GM23338 (cell line): ENCODE results near the gene STARD3. TPM values are rescaled to one million over a fixed set of nuclear protein-coding genes. Genes with fewer than 3 reads are reported as not detected.

ENCODE experiments used
- ATAC-seq: fragments of 200-7000 bp; cut with Tn5 transposase; 3 replicates; pipeline ENCODE4 v1.9.1; 2020
- DNase-seq: peaks from one replicate; pipeline ENCODE4 v3.0.0-alpha.2; 2015; ENCODE audit warnings: low spot score
- H2AFZ ChIP-seq: fragments of 200-600 bp; sonication (generic); 2 replicates; pipeline ENCODE4 v1.8.0; 2016; ENCODE audit warnings: antibody characterized with exemption, mild to moderate bottlenecking, moderate library complexity
- H3F3A ChIP-seq: fragments of 200-600 bp; sonication (generic); replicated peaks from 2 replicates; pipeline ENCODE4 v1.8.0; 2017; ENCODE audit warnings: antibody characterized with exemption, mixed run types, low read depth
- H3K27ac ChIP-seq: fragments of 200-600 bp; sonication (generic); 2 replicates; pipeline ENCODE4 v1.6.1; 2016; ENCODE audit warnings: low read depth
- H3K27me3 ChIP-seq: fragments of 200-600 bp; sonication (generic); 2 replicates; pipeline ENCODE4 v1.8.0; 2016; ENCODE audit warnings: mild to moderate bottlenecking, mixed run types, moderate library complexity; ENCODE audit not compliant: insufficient read depth
- H3K36me3 ChIP-seq: fragments of 200-600 bp; sonication (generic); 2 replicates; pipeline ENCODE4 v1.8.0; 2016; ENCODE audit warnings: mild to moderate bottlenecking; ENCODE audit not compliant: insufficient read depth
- H3K4me1 ChIP-seq: fragments of 200-600 bp; sonication (generic); 2 replicates; pipeline ENCODE4 v1.8.0; 2016; ENCODE audit warnings: mild to moderate bottlenecking, moderate library complexity; ENCODE audit not compliant: insufficient read depth
- H3K4me2 ChIP-seq: fragments of 200-600 bp; sonication (generic); 2 replicates; pipeline ENCODE4 v1.7.1; 2017; ENCODE audit warnings: mixed run types
- H3K4me3 ChIP-seq: fragments of 200-600 bp; sonication (generic); 2 replicates; pipeline ENCODE4 v1.6.1; 2016; ENCODE audit warnings: mixed run types
- H3K79me2 ChIP-seq: fragments of 200-600 bp; sonication (generic); replicated peaks from 2 replicates; pipeline ENCODE4 v1.8.0; 2017; ENCODE audit warnings: mild to moderate bottlenecking; ENCODE audit not compliant: insufficient read depth
- H3K9me2 ChIP-seq: fragments of 200-600 bp; sonication (generic); 2 replicates; pipeline ENCODE4 v1.8.0; 2017; ENCODE audit not compliant: insufficient read depth
- H4K20me1 ChIP-seq: fragments of 200-600 bp; sonication (generic); replicated peaks from 2 replicates; pipeline ENCODE4 v1.8.0; 2017; ENCODE audit warnings: mild to moderate bottlenecking; ENCODE audit not compliant: insufficient read depth
- H3K27ac Mint-ChIP-seq: 2 replicates; pipeline ENCODE4 v1.8.0; 2020; ENCODE audit warnings: inconsistent platforms, mild to moderate bottlenecking, moderate library complexity, mixed read lengths
- H3K27me3 Mint-ChIP-seq: 3 replicates; pipeline ENCODE4 v1.8.0; 2022; ENCODE audit warnings: low read depth, mild to moderate bottlenecking, moderate library complexity, mixed read lengths, inconsistent platforms; ENCODE audit not compliant: insufficient read depth, poor library complexity
- H3K36me3 Mint-ChIP-seq: 3 replicates; pipeline ENCODE4 v1.8.0; 2021; ENCODE audit warnings: low read depth, mild to moderate bottlenecking, inconsistent platforms, moderate library complexity, mixed read lengths
- H3K4me1 Mint-ChIP-seq: 3 replicates; pipeline ENCODE4 v1.8.0; 2020; ENCODE audit warnings: mild to moderate bottlenecking, inconsistent platforms, mixed read lengths
- H3K4me3 Mint-ChIP-seq: 3 replicates; pipeline ENCODE4 v1.8.0; 2021; ENCODE audit warnings: moderate library complexity, mild to moderate bottlenecking, inconsistent platforms, mixed read lengths
- H3K9me3 Mint-ChIP-seq: 3 replicates; pipeline ENCODE4 v1.8.0; 2020; ENCODE audit warnings: moderate library complexity, mild to moderate bottlenecking, inconsistent platforms, mixed read lengths
- CREB1 ChIP-seq: fragments of 250-450 bp; sonication (Bioruptor Pico); IDR thresholded peaks from 2 replicates; pipeline ENCODE4 v1.5.0; 2020; ENCODE audit warnings: low read depth, mild to moderate bottlenecking, moderate library complexity
- ETS1 ChIP-seq: IDR thresholded peaks from 2 replicates; pipeline ENCODE4 v1.6.1; 2016; ENCODE audit warnings: antibody characterized with exemption
- EZH2 ChIP-seq: fragments of 200-600 bp; sonication (generic); IDR thresholded peaks from one replicate; pipeline ENCODE4 v1.8.0; 2017; ENCODE audit warnings: antibody characterized with exemption, mild to moderate bottlenecking, low read depth; ENCODE audit not compliant: unreplicated experiment
- EZH2phosphoT487 ChIP-seq: fragments of 200-600 bp; sonication (generic); IDR thresholded peaks from one replicate; pipeline ENCODE4 v1.8.1; 2018; ENCODE audit warnings: antibody characterized with exemption; ENCODE audit not compliant: unreplicated experiment
- JUNB ChIP-seq: IDR thresholded peaks from one replicate; pipeline ENCODE4 v1.6.1; 2016; ENCODE audit warnings: antibody characterized with exemption; ENCODE audit not compliant: unreplicated experiment
- NANOG ChIP-seq: IDR thresholded peaks from 2 replicates; pipeline ENCODE4 v1.6.1; 2016; ENCODE audit warnings: antibody characterized with exemption, borderline replicate concordance
- POLR2AphosphoS5 ChIP-seq: IDR thresholded peaks from 2 replicates; pipeline ENCODE4 v1.6.1; 2016; ENCODE audit warnings: antibody characterized with exemption, low read depth
- REST ChIP-seq: IDR thresholded peaks from one replicate; pipeline ENCODE4 v1.6.1; 2018; ENCODE audit warnings: antibody characterized with exemption; ENCODE audit not compliant: unreplicated experiment
- STAT1 ChIP-seq: IDR thresholded peaks from one replicate; pipeline ENCODE4 v1.6.1; 2016; ENCODE audit warnings: antibody characterized with exemption; ENCODE audit not compliant: unreplicated experiment
- ZNF114 ChIP-seq: fragments of 250-450 bp; sonication (Bioruptor Pico); IDR thresholded peaks from 2 replicates; pipeline ENCODE4 v1.5.0; 2020; ENCODE audit warnings: mild to moderate bottlenecking, moderate library complexity
- ZNF331 ChIP-seq: fragments of 250-450 bp; sonication (Bioruptor Pico); IDR thresholded peaks from 2 replicates; pipeline ENCODE4 v1.5.0; 2020; ENCODE audit warnings: low read depth, mild to moderate bottlenecking, moderate library complexity
- polyA plus RNA-seq: library from polyadenylated mRNA; unstranded; fragments of >200 nt; fragmentation: Nextera tagmentation; extraction: Ambion mirVana; gene quantifications from 2 replicates; pipeline ENCODE4 v1.2.1, GENCODE V29; 2016
- total RNA-seq: library from RNA; depleted of rRNA; stranded (reverse); fragments of >200 nt; shearing (Covaris generic); gene quantifications from 2 replicates; pipeline ENCODE4 v1.2.3, GENCODE V29; 2014
- TF ChIP-seq, protein P1 (sequence below): fragments of 250-450 bp; sonication (Bioruptor Pico); IDR thresholded peaks from 2 replicates; pipeline ENCODE4 v1.5.0; 2020; ENCODE audit warnings: mild to moderate bottlenecking, moderate library complexity
- TF ChIP-seq, protein P2 (sequence below), 2 experiments: fragments of 200-600 bp in 1 of 2; sonication (generic) in 1 of 2; conservative IDR thresholded peaks; 2 replicates each; pipeline versions ENCODE4 v1.5.1 to v1.6.1; 2016 to 2017; ENCODE audit warnings: antibody characterized with exemption in 2 of 2, low read depth in 2 of 2, mild to moderate bottlenecking in 2 of 2, moderate library complexity in 1 of 2

The STARD3 gene
- total and polyA plus RNA-seq, 2 experiments from 2014 or later: 26.4 to 53.3 TPM

DNA sequence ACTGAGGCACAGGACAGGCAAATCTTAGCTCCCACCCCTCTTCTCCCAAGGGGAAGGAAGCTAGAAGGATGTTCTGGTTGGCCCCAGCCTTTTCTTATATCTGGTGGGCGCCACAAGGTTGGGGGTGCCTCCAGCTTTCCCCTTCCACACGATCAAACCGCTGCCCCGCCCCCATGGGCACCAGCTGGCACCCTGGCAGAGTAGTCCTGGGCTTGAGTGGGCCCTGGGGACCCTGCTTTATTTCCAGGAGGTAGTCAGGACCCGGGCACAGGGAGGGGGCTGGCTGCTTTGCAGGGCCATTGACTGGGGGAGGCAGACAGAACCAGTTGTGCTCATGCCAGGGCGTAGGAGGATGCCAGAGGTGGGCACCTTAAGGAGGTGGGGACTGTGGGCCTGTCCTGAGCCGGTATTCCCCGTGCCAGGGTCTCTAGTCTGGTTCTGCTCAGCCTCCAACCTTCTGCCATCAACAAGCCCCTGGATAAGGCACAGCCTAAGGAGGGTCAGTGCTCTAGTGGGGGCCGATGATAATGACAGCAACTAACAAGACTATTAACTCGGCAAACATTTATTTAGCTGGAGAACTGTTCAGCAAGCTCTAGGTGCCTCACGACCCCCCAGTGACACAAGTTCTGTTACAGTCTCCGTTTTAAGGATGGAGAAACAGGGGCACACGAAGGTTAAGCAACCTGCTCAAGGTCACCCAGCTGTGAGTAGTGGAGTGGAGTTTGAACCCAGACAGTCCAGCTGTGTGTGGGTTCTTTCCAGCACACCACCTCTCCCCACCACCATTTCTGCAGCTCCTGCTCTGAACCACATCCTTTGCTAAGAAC lies 17.8 kb upstream of the STARD3 start:
- Mint-ChIP-seq H3K4me1 (peaks cover 17% of the 10 kb centered on the region), H3K27me3 (peaks cover 72% of the 10 kb centered on the region), H3K27ac (no peak overlapping the region), H3K9me3 (no peaks in the 10 kb centered on the region), H3K36me3 (no peaks in the 10 kb centered on the region; the same call in 2 of the 3 replicates), H3K4me3 (peak overlapping the region; percentile 77; the same call in 1 of the 3 replicates)
- H2AFZ ChIP-seq: peak overlapping the region; percentile 54; the same call in 1 of the 2 replicates
- H3K4me1 ChIP-seq: peaks cover 15% of the 10 kb centered on the region; the same call in 1 of the 2 replicates
- no peaks in the 10 kb centered on the region; the same call in 1 of the 2 replicates for H4K20me1 ChIP-seq
- ATAC-seq (no peak), DNase-seq (no peak)
- H3K9me2 ChIP-seq: no peaks in the 10 kb centered on the region
- H3F3A ChIP-seq: 0 out of 2 replicates have a peak, but pooled peaks cover 6% of the 10 kb centered on the region
- no peaks in the 10 kb centered on the region for H3K79me2 ChIP-seq
- peak overlapping the region; percentile 92 for H3K4me3 ChIP-seq
- H3K36me3 ChIP-seq: no peaks in the 10 kb centered on the region
- peak overlapping the region; percentile 100 for H3K4me2 ChIP-seq
- peaks cover 93% of the 10 kb centered on the region for H3K27me3 ChIP-seq
- H3K27ac ChIP-seq: no peak overlapping the region
- TF ChIP-seq EZH2 (no peak), CREB1 (no peak), STAT1 (no peak), ZNF331 (no peak), JUNB (no peak), REST (no peak), ZNF114 (CRISPR knock-in tag) (no peak), EZH2phosphoT487 (no peak), NANOG (no peak), ETS1 (no peak), POLR2AphosphoS5 (no peak)
- TF ChIP-seq, protein P1, sequence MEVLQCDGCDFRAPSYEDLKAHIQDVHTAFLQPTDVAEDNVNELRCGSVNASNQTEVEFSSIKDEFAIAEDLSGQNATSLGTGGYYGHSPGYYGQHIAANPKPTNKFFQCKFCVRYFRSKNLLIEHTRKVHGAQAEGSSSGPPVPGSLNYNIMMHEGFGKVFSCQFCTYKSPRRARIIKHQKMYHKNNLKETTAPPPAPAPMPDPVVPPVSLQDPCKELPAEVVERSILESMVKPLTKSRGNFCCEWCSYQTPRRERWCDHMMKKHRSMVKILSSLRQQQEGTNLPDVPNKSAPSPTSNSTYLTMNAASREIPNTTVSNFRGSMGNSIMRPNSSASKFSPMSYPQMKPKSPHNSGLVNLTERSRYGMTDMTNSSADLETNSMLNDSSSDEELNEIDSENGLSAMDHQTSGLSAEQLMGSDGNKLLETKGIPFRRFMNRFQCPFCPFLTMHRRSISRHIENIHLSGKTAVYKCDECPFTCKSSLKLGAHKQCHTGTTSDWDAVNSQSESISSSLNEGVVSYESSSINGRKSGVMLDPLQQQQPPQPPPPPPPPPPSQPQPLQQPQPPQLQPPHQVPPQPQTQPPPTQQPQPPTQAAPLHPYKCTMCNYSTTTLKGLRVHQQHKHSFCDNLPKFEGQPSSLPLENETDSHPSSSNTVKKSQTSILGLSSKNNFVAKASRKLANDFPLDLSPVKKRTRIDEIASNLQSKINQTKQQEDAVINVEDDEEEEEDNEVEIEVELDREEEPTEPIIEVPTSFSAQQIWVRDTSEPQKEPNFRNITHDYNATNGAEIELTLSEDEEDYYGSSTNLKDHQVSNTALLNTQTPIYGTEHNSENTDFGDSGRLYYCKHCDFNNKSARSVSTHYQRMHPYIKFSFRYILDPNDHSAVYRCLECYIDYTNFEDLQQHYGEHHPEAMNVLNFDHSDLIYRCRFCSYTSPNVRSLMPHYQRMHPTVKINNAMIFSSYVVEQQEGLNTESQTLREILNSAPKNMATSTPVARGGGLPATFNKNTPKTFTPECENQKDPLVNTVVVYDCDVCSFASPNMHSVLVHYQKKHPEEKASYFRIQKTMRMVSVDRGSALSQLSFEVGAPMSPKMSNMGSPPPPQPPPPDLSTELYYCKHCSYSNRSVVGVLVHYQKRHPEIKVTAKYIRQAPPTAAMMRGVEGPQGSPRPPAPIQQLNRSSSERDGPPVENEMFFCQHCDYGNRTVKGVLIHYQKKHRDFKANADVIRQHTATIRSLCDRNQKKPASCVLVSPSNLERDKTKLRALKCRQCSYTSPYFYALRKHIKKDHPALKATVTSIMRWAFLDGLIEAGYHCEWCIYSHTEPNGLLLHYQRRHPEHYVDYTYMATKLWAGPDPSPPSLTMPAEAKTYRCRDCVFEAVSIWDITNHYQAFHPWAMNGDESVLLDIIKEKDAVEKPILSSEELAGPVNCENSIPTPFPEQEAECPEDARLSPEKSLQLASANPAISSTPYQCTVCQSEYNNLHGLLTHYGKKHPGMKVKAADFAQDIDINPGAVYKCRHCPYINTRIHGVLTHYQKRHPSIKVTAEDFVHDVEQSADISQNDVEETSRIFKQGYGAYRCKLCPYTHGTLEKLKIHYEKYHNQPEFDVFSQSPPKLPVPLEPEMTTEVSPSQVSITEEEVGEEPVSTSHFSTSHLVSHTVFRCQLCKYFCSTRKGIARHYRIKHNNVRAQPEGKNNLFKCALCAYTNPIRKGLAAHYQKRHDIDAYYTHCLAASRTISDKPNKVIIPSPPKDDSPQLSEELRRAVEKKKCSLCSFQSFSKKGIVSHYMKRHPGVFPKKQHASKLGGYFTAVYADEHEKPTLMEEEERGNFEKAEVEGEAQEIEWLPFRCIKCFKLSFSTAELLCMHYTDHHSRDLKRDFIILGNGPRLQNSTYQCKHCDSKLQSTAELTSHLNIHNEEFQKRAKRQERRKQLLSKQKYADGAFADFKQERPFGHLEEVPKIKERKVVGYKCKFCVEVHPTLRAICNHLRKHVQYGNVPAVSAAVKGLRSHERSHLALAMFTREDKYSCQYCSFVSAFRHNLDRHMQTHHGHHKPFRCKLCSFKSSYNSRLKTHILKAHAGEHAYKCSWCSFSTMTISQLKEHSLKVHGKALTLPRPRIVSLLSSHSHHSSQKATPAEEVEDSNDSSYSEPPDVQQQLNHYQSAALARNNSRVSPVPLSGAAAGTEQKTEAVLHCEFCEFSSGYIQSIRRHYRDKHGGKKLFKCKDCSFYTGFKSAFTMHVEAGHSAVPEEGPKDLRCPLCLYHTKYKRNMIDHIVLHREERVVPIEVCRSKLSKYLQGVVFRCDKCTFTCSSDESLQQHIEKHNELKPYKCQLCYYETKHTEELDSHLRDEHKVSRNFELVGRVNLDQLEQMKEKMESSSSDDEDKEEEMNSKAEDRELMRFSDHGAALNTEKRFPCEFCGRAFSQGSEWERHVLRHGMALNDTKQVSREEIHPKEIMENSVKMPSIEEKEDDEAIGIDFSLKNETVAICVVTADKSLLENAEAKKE (CRISPR knock-in tag): no peak
- TF ChIP-seq, protein P2, sequence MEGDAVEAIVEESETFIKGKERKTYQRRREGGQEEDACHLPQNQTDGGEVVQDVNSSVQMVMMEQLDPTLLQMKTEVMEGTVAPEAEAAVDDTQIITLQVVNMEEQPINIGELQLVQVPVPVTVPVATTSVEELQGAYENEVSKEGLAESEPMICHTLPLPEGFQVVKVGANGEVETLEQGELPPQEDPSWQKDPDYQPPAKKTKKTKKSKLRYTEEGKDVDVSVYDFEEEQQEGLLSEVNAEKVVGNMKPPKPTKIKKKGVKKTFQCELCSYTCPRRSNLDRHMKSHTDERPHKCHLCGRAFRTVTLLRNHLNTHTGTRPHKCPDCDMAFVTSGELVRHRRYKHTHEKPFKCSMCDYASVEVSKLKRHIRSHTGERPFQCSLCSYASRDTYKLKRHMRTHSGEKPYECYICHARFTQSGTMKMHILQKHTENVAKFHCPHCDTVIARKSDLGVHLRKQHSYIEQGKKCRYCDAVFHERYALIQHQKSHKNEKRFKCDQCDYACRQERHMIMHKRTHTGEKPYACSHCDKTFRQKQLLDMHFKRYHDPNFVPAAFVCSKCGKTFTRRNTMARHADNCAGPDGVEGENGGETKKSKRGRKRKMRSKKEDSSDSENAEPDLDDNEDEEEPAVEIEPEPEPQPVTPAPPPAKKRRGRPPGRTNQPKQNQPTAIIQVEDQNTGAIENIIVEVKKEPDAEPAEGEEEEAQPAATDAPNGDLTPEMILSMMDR (conservative IDR thresholded peaks at IDR 0.05; ENCODE audit: low read depth in 2 of 2): no peak
